Osteocyte (in vitro differentiated cells): ENCODE measurements around the gene CCDC194. TPM values are rescaled to one million over a fixed set of nuclear protein-coding genes. Genes with fewer than 3 reads are reported as not detected.

Experiments used
- DNase-seq: peaks from one replicate; pipeline ENCODE4 v3.0.0; 2021; ENCODE audit warnings: mixed read lengths; ENCODE audit not compliant: unreplicated experiment; ENCODE audit errors: extremely low spot score
- H3K27ac Mint-ChIP-seq: one replicate; pipeline ENCODE4 v1.8.0; 2021; ENCODE audit warnings: mild to moderate bottlenecking, mixed read lengths; ENCODE audit not compliant: unreplicated experiment
- H3K27me3 Mint-ChIP-seq: one replicate; pipeline ENCODE4 v1.8.0; 2021; ENCODE audit warnings: mixed read lengths; ENCODE audit not compliant: unreplicated experiment
- H3K36me3 Mint-ChIP-seq: one replicate; pipeline ENCODE4 v1.8.0; 2021; ENCODE audit warnings: mixed read lengths; ENCODE audit not compliant: unreplicated experiment
- H3K4me1 Mint-ChIP-seq: one replicate; pipeline ENCODE4 v1.8.0; 2021; ENCODE audit warnings: mixed read lengths; ENCODE audit not compliant: unreplicated experiment
- H3K4me3 Mint-ChIP-seq: one replicate; pipeline ENCODE4 v1.8.0; 2021; ENCODE audit warnings: mild to moderate bottlenecking, moderate library complexity, mixed read lengths; ENCODE audit not compliant: unreplicated experiment
- H3K9me3 Mint-ChIP-seq: one replicate; pipeline ENCODE4 v1.8.0; 2021; ENCODE audit warnings: mixed read lengths; ENCODE audit not compliant: unreplicated experiment
- total RNA-seq: library from RNA; stranded (reverse); gene quantifications from 2 replicates; pipeline ENCODE4 v1.2.1, GENCODE V29; 2021
- TF ChIP-seq, protein P1 (sequence below): fragments of 200-600 bp; sonication (generic); IDR thresholded peaks from 2 replicates; pipeline ENCODE4 v1.5.0; 2021; ENCODE audit warnings: antibody characterized with exemption, mild to moderate bottlenecking, moderate library complexity

CCDC194 gene
- total RNA-seq, 1 donor from 2014 or later, result not detected

DNA sequence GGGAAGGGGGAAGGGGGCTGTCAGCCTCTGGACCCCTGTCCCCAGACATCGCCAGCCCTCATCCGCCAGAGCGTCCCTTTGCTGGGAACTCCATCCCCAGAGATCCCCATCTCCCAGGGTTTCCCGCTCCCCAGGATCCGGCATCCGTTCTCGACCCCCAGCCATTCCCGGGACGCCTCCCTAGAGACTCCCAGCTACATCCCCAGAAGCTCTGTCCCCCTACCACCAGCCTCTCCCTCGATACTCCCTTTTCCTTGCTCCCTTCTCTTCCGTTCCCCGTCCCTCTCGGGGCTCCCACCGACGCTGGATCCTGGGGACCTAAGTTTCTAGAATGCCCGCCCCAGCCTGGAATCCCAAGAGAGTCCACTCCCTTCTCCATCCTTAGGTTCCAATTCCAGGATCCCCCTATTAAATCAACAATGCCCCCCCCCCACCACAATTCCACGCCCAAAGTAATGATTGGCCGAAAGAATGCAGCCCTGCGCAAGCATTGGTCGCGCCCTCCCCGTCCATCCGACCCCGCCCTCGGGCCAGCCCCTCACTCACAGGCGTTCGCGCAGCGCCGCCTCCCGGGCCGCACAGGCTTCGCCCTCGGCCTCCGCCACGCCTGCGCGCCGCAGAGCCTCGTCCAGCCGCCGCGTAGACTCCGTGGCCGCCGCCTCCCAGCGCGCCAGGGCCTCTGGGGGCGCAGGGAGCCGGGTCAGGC, 3.2 kb downstream of the CCDC194 start:
- peak; percentile 96 for DNase-seq
- H3K4me1 Mint-ChIP-seq, result peaks cover 10% of the 10 kb centered on the region
- H3K27ac Mint-ChIP-seq, result peak overlapping the region; percentile 50
- TF ChIP-seq, protein P1, sequence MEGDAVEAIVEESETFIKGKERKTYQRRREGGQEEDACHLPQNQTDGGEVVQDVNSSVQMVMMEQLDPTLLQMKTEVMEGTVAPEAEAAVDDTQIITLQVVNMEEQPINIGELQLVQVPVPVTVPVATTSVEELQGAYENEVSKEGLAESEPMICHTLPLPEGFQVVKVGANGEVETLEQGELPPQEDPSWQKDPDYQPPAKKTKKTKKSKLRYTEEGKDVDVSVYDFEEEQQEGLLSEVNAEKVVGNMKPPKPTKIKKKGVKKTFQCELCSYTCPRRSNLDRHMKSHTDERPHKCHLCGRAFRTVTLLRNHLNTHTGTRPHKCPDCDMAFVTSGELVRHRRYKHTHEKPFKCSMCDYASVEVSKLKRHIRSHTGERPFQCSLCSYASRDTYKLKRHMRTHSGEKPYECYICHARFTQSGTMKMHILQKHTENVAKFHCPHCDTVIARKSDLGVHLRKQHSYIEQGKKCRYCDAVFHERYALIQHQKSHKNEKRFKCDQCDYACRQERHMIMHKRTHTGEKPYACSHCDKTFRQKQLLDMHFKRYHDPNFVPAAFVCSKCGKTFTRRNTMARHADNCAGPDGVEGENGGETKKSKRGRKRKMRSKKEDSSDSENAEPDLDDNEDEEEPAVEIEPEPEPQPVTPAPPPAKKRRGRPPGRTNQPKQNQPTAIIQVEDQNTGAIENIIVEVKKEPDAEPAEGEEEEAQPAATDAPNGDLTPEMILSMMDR, result peak; percentile 83
- H3K36me3 Mint-ChIP-seq, result no peaks in the 10 kb centered on the region
- peak overlapping the region; percentile 92 for H3K4me3 Mint-ChIP-seq
- H3K9me3 Mint-ChIP-seq, result no peaks in the 10 kb centered on the region
- H3K27me3 Mint-ChIP-seq, result peaks cover 10% of the 10 kb centered on the region

DNA sequence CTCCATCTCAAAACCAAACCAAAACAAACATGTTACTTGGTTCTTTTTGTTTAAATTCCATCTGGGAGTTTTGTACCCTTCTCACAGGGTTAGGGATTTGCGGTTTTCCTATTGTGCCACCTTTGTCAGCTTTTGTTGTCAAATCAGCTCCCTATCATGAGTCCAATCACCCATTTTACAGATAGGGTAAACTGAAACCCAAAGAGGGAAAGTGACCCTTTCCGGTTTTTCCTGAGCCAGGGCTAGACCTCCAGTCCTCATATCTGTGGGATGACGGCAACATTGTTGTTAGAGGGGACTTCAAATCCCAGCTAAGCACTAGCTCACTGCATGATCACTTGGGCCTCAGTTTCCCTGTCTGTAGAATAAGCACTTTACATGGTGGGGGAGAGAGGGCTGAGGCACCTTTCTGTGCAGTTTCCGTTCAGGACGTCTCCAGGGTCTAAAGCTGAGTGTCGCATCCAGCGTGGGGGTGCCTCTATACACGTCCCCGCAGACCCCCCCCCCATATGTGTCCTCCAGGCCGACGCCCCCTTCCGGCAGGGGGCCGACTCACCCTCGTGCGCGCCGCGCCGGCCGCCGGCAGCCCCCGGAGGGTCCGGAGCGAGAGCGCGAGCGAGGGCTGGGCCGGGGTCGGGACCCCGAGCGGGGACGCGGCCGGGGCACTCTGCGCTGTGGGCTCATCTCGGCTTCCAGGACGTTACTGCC, 3.9 kb downstream of the CCDC194 start:
- H3K27ac Mint-ChIP-seq, result no peak overlapping the region
- H3K4me1 Mint-ChIP-seq, result peaks cover 10% of the 10 kb centered on the region
- peaks cover 10% of the 10 kb centered on the region for H3K27me3 Mint-ChIP-seq
- no peaks in the 10 kb centered on the region for H3K9me3 Mint-ChIP-seq
- TF ChIP-seq, protein P1, result peak; percentile 33
- H3K4me3 Mint-ChIP-seq, result peak overlapping the region; percentile 92
- DNase-seq, result no peak
- H3K36me3 Mint-ChIP-seq, result no peaks in the 10 kb centered on the region

DNA sequence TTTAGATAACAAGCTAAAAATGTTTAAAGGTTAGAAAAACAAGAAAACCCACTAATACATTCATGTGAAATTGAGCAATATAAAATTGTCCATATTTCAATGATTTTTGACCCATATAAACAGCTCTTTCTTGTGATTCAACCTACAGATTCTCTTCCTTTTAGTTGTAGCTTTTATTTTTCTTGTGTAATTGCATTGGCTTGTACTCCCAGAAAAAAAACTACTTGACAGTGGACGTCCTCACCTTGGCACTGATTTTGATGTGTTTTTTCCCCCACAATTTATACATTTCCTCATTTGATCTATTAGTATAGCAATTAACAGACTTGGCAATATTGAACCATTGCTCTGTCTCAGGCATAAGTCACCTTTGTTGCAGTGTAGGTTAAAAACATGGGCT, 4.7 kb downstream of the CCDC194 start:
- TF ChIP-seq, protein P1, result no peak
- DNase-seq, result no peak
- Mint-ChIP-seq H3K27me3 (peaks cover 10% of the 10 kb centered on the region), H3K4me3 (no peak overlapping the region), H3K4me1 (peaks cover 10% of the 10 kb centered on the region), H3K36me3 (no peaks in the 10 kb centered on the region), H3K27ac (no peak overlapping the region), H3K9me3 (no peaks in the 10 kb centered on the region)

DNA sequence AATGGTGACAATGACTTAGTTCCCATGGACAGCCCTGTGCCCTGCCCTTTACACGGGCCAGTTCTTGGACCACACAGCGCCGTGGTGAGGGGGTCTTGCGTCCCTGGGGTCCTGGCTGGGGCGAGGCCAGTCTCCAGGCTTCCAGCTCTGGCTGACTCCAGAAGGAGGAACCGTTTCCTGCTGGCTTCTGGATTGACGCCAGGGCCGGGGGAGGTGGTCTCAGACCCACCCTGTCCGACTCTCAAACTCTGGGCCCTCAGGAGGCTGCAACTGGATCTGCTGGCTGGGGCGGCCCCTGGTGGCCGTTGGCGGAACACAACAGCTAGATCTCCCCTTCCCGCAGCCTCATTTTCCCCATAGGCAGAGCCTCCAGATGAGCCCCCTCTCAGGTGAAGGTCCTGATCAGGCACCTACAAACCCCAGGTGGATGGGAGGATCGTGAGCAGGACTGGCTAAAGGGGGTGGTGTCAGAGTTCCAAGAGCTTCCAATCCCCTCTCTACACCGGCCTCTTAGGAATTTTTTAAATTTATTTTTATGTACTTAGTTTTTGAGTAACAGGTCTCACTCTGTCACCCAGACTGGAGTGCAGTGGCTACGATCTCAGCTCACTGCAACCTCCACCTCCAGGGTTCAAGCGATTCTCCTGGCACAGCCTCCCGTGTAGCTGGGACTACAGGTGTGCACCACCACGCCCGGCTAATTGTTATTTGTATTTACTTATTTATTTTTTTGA, 8.0 kb downstream of the CCDC194 start:
- Mint-ChIP-seq H3K27ac (peak overlapping the region; percentile 31), H3K4me3 (no peak overlapping the region), H3K9me3 (no peaks in the 10 kb centered on the region), H3K36me3 (no peaks in the 10 kb centered on the region), H3K27me3 (peaks cover 10% of the 10 kb centered on the region), H3K4me1 (peaks cover 12% of the 10 kb centered on the region)
- TF ChIP-seq, protein P1, result peak; percentile 94
- DNase-seq, result peak; percentile 89
